ENCODE measurements around the gene DHTKD1.

GRCh38 chr10:12063483-12063818 lies 5.3 kb upstream of the DHTKD1 start:
- TF ChIP-seq CTCF (IDR thresholded peaks at IDR 0.05) (no peak), EP300 (IDR thresholded peaks at IDR 0.05) (no peak)

Data from ovary (tissue), 3 donors.